ENCODE results near the gene OTOP2. TPM values are rescaled to one million over a fixed set of nuclear protein-coding genes. Genes with fewer than 3 reads are reported as not detected.

OTOP2 gene
- polyA plus RNA-seq, 1 experiment: not detected

GRCh38 chr17:74921026-74921681, 2.9 kb upstream of the OTOP2 start:
- Histone ChIP-seq H3K4me3 (ENCODE audit: low read depth, low read length) (no peak overlapping the region), H3K27ac (ENCODE audit: low read depth, low read length) (no peak overlapping the region), H3K27me3 (ENCODE audit: control insufficient read depth, insufficient read depth, low read length) (peaks cover 71% of the 10 kb centered on the region), H3K9me3 (ENCODE audit: control insufficient read depth, insufficient read depth, low read length) (no peaks in the 10 kb centered on the region; the same call in 1 of the 2 replicates)
- CTCF ChIA-PET: interaction anchor here (1.6 kb wide), 1 partner anchor 130 kb away, joined by 5 read pairs; no protein-coding TSS in a partner anchor
- DNase-seq (ENCODE audit: low read depth, low spot score): no peak
- POLR2A ChIA-PET: no interaction called here
- no peak for TF ChIP-seq CTCF (IDR thresholded peaks at IDR 0.05; ENCODE audit: low read depth, low read length)

- CTCF ChIA-PET: no interaction called here
- POLR2A ChIA-PET: no interaction called here
- no peaks in the 10 kb centered on the region; the same call in 1 of the 2 replicates for H3K9me3 ChIP-seq (ENCODE audit: control insufficient read depth, insufficient read depth, low read length)
- H3K4me3 ChIP-seq (ENCODE audit: low read depth, low read length): no peak overlapping the region
- no peak for DNase-seq (ENCODE audit: low read depth, low spot score)
- H3K27me3 ChIP-seq (ENCODE audit: control insufficient read depth, insufficient read depth, low read length): peaks cover 73% of the 10 kb centered on the region
- no peak for TF ChIP-seq CTCF (IDR thresholded peaks at IDR 0.05; ENCODE audit: low read depth, low read length)
- H3K27ac ChIP-seq (ENCODE audit: low read depth, low read length): no peak overlapping the region
Observed at GRCh38 chr17:74921769-74922168, 2.3 kb upstream of the OTOP2 start.

DNA sequence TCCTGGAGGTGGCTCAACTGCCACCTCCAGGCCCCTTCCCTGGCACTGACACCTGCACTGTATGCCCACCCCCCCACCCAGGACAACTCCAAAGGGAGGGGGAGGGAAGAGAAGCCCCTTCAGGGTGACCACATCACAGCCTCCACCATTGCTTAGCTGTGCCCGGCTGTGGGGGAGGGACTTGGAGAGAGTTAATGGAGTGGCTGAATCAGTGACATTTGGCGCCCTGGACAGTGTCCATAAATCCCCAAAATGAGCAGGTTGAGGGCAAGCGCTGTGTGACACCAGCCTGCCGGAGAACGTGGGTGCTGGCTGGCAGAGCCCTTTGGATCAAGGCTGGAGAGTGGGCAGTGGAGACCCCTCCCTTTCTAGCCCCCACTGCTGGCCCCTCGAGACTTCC, 1.9 kb upstream of the OTOP2 start:
- ChIA-PET CTCF (interaction anchor here (2.8 to 3.9 kb wide), 2 partner anchors 35 to 39 kb away, joined by 28 to 40 read pairs; no protein-coding TSS in a partner anchor), POLR2A (no interaction called here)
- no peak overlapping the region for H3K4me3 ChIP-seq (ENCODE audit: low read depth, low read length)
- TF ChIP-seq CTCF (IDR thresholded peaks at IDR 0.05; ENCODE audit: low read depth, low read length): no peak
- H3K9me3 ChIP-seq (ENCODE audit: control insufficient read depth, insufficient read depth, low read length): no peaks in the 10 kb centered on the region; the same call in 1 of the 2 replicates
- H3K27ac ChIP-seq (ENCODE audit: low read depth, low read length): no peak overlapping the region
- peaks cover 75% of the 10 kb centered on the region for H3K27me3 ChIP-seq (ENCODE audit: control insufficient read depth, insufficient read depth, low read length)
- no peak for DNase-seq (ENCODE audit: low read depth, low spot score)

- peak within 1 kb of the TSS; percentile 36; the same call in 1 of the 2 replicates for H3K4me3 ChIP-seq (ENCODE audit: low read depth, low read length)
- CTCF ChIA-PET: interaction anchor here (0.6 to 3.9 kb wide), 5 partner anchors 10 to 132 kb away, joined by 3 to 40 read pairs (median 3); no protein-coding TSS in a partner anchor
- H3K9me3 ChIP-seq (ENCODE audit: control insufficient read depth, insufficient read depth, low read length): no peaks in the 10 kb centered on the region; the same call in 1 of the 2 replicates
- TF ChIP-seq CTCF (IDR thresholded peaks at IDR 0.05; ENCODE audit: low read depth, low read length): no peak
- peaks cover 69% of the 10 kb centered on the region for H3K27me3 ChIP-seq (ENCODE audit: control insufficient read depth, insufficient read depth, low read length)
- no peak within 1 kb of the TSS for H3K27ac ChIP-seq (ENCODE audit: low read depth, low read length)
- POLR2A ChIA-PET: no interaction called here
- DNase-seq (ENCODE audit: low read depth, low spot score): no peak
Observed at GRCh38 chr17:74922694-74923537, 1.2 kb upstream of the OTOP2 start, which contains the start of gene USH1G. TSS of gene USH1G (minus strand) at chr17:74923255. CDS start at chr17:74923073, 182 bp downstream.
